Amygdala (tissue), 56 donors: Measurements from ENCODE around the gene FIGN.

Experiments used
- DNase-seq, 56 donors: peaks; one replicate each; lab custom pipeline; 2025; lab: John Stamatoyannopoulos, UW

The FIGN gene

GRCh38 chr2:163741435-163741834 is 5.6 kb upstream of the FIGN start:
- DNase-seq = no peak

GRCh38 chr2:163737563-163737962 is 1.8 kb upstream of the FIGN start:
- no peak for DNase-seq

- DNase-seq = peak in 2 of 56 donors; percentile 42 to 52
These were observed 1.3 kb upstream of the FIGN start for GRCh38 chr2:163737190-163737439.

- peak in 22 of 56 donors; percentile 14 to 71 (median 49) for DNase-seq
These were observed 803 bp upstream of the FIGN start for GRCh38 chr2:163736433-163737189.

GRCh38 chr2:163734881-163735684 is 725 bp downstream of the FIGN start:
- DNase-seq = peak in 5 of 56 donors; percentile 5 to 51 (median 25)

- DNase-seq = no peak
These were observed 1.4 kb downstream of the FIGN start for GRCh38 chr2:163734401-163734800.

- no peak for DNase-seq
These were observed 1.9 kb downstream of the FIGN start for GRCh38 chr2:163733956-163734355.

- DNase-seq = peak in 16 of 56 donors; percentile 5 to 59 (median 30)
These were observed 2.4 kb downstream of the FIGN start for GRCh38 chr2:163733301-163733938.

GRCh38 chr2:163732727-163733126 is 3.1 kb downstream of the FIGN start:
- peak in 4 of 56 donors; percentile 2 to 36 (median 22) for DNase-seq

GRCh38 chr2:163731735-163732134 is 4.1 kb downstream of the FIGN start:
- no peak for DNase-seq

- DNase-seq = no peak
These were observed 5.3 kb downstream of the FIGN start for GRCh38 chr2:163730556-163730955.

GRCh38 chr2:163729636-163730273 is 6.1 kb downstream of the FIGN start:
- no peak for DNase-seq

GRCh38 chr2:163723881-163724280 is 11.9 kb downstream of the FIGN start:
- no peak for DNase-seq

- no peak for DNase-seq
These were observed 12.5 kb downstream of the FIGN start for GRCh38 chr2:163723348-163723747.

GRCh38 chr2:163719331-163719730 is 16.5 kb downstream of the FIGN start:
- DNase-seq = peak in 10 of 56 donors; percentile 11 to 47 (median 18)

- peak in 9 of 56 donors; percentile 15 to 59 (median 33) for DNase-seq
These were observed 17.7 kb downstream of the FIGN start for GRCh38 chr2:163717993-163718680.

GRCh38 chr2:163717515-163717914 is 18.3 kb downstream of the FIGN start:
- DNase-seq = no peak

- no peak for DNase-seq
These were observed 19.7 kb downstream of the FIGN start for GRCh38 chr2:163716101-163716500.

- no peak for DNase-seq
These were observed 20.1 kb downstream of the FIGN start for GRCh38 chr2:163715668-163716067.

GRCh38 chr2:163715199-163715598 is 20.6 kb downstream of the FIGN start:
- peak in 7 of 56 donors; percentile 10 to 71 (median 38) for DNase-seq
